LHCN-M2 (cell line): ENCODE data around the gene ANK3. TPM values are rescaled to one million over a fixed set of nuclear protein-coding genes. Genes with fewer than 3 reads are reported as not detected.
A peak's percentile ranks its signal among the peaks of the same experiment; 100 is the strongest.

Source experiments
- DNase-seq: peaks from one replicate; pipeline ENCODE4 v3.0.0-alpha.2; 2012; ENCODE audit warnings: low read depth
- total RNA-seq: library from RNA; depleted of rRNA; stranded (reverse); fragments of >200 nt; gene quantifications from 2 replicates; pipeline ENCODE4 v1.2.3, GENCODE V29; 2014

ANK3 gene
- total RNA-seq, 1 experiment from 2014 or later, result 4.5 TPM

GRCh38 chr10:60140651-60141632 lies 248.7 kb downstream of the ANK3 start:
- no peak for DNase-seq

GRCh38 chr10:60139798-60140566 lies 249.7 kb downstream of the ANK3 start:
- DNase-seq, result peak; percentile 17

- no peak for DNase-seq
These were observed 250.4 kb downstream of the ANK3 start for GRCh38 chr10:60139290-60139689.

GRCh38 chr10:60138842-60139241 lies 250.8 kb downstream of the ANK3 start:
- DNase-seq, result no peak

GRCh38 chr10:60138026-60138425 lies 251.6 kb downstream of the ANK3 start:
- DNase-seq, result no peak

- no peak for DNase-seq
These were observed 252.2 kb downstream of the ANK3 start for GRCh38 chr10:60137292-60137992.

- no peak for DNase-seq
These were observed 254.7 kb downstream of the ANK3 start for GRCh38 chr10:60135020-60135419.

- DNase-seq, result no peak
These were observed 255.1 kb downstream of the ANK3 start for GRCh38 chr10:60134548-60134947.

GRCh38 chr10:60130130-60130579 lies 259.5 kb downstream of the ANK3 start:
- DNase-seq, result no peak

GRCh38 chr10:60125895-60126294 lies 263.8 kb downstream of the ANK3 start:
- no peak for DNase-seq

GRCh38 chr10:60124536-60124935 lies 265.1 kb downstream of the ANK3 start:
- no peak for DNase-seq

GRCh38 chr10:60123668-60124067 lies 266.0 kb downstream of the ANK3 start:
- no peak for DNase-seq

- DNase-seq, result peak; percentile 89
These were observed 266.5 kb downstream of the ANK3 start for GRCh38 chr10:60123172-60123571.

- DNase-seq, result no peak
These were observed 267.5 kb downstream of the ANK3 start for GRCh38 chr10:60122190-60122589.

GRCh38 chr10:60114765-60115586 lies 274.7 kb downstream of the ANK3 start:
- peak; percentile 71 for DNase-seq

- DNase-seq, result no peak
These were observed 278.9 kb downstream of the ANK3 start for GRCh38 chr10:60110739-60111138.

GRCh38 chr10:60107308-60107976 lies 282.2 kb downstream of the ANK3 start:
- DNase-seq, result no peak

GRCh38 chr10:60105295-60105695 lies 284.4 kb downstream of the ANK3 start:
- DNase-seq, result no peak

GRCh38 chr10:60101821-60102220 lies 287.9 kb downstream of the ANK3 start:
- DNase-seq, result no peak
